Gastroesophageal sphincter (tissue), 3 donors: ENCODE measurements around the gene PTK7.

Experiments
- CTCF ChIP-seq, 4 experiments: fragments of 200-600 bp in 2 of 4; fragments of 450-650 bp in 2 of 4; sonication (generic) in 1 of 4; IDR thresholded peaks; one replicate each; pipeline ENCODE4 v1.5.1; 2017 to 2019; ENCODE audit warnings: antibody characterized with exemption in 4 of 4, mild to moderate bottlenecking in 2 of 4, moderate library complexity in 2 of 4
- EP300 ChIP-seq: sonication (generic); formaldehyde crosslinking; IDR thresholded peaks from one replicate; pipeline ENCODE4 v1.6.1; 2017; ENCODE audit warnings: antibody characterized with exemption, mild to moderate bottlenecking
- POLR2A ChIP-seq, 2 donors: fragments of 450-650 bp; IDR thresholded peaks; one replicate each; pipeline ENCODE4 v1.6.1; 2017; ENCODE audit warnings: antibody characterized with exemption in 2 of 2, mild to moderate bottlenecking in 2 of 2, moderate library complexity in 1 of 2
- POLR2AphosphoS5 ChIP-seq: sonication (generic); formaldehyde crosslinking; IDR thresholded peaks from one replicate; pipeline ENCODE4 v1.6.1; 2017; ENCODE audit warnings: antibody characterized with exemption

DNA sequence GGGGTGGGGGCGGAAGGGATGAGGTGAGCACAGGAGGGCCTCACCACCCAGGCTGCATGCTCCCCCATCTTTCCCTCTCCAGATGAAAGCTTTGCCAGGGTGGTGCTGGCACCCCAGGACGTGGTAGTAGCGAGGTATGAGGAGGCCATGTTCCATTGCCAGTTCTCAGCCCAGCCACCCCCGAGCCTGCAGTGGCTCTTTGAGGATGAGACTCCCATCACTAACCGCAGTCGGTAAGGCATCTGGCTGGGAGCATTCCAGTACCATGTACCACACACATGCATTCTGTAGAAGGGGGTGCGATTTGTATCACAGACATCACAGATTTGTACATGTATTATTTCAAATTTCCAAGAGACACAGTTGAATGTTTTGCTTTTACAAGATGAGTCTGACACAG, 54.3 kb downstream of the PTK7 start:
- TF ChIP-seq CTCF (IDR thresholded peaks at IDR 0.05) (no peak), POLR2A (IDR thresholded peaks at IDR 0.05) (no peak), POLR2AphosphoS5 (no peak), EP300 (no peak)
